ENCODE data around the gene MRPL48. TPM values are rescaled to one million over a fixed set of nuclear protein-coding genes. Genes with fewer than 3 reads are reported as not detected.
"Not testable (repeated sequence)": the region's sequence is repeated elsewhere in the genome, so short reads cannot be mapped to it uniquely, and the experiment has no call there.

Gene MRPL48
- total RNA-seq: 19.8 TPM

GRCh38 chr11:73787643-73788558 lies at the start of gene MRPL48:
Gene MRPL48, plus strand, starts transcription at chr11:73787874. Its CDS starts 98 bp downstream, at chr11:73787972.
- DNase-seq: peak; percentile 96

DNA sequence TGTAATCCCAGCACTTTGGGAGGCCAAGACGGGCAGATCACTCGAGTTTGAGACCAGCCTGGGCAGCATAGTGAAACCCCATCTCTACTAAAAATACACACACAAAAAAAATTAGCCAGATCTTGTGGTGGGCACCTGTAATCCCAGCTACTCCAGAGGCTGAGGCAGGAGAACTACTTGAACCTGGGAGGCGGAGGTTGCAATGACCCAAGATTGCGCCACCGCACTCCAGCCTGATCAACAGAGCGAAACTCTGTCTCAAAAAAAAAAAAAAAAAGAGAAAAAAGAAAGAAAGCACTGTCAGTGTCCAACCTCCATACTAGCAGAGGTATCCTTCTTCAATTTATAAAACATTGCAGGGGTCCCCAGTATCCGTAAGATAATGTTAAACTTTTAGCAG lies 44.6 kb upstream of the MRPL48 start:
- DNase-seq: no peak

- DNase-seq: no peak
These were observed 41.0 kb upstream of the MRPL48 start for GRCh38 chr11:73746701-73747100.

GRCh38 chr11:73747762-73748161 lies 39.9 kb upstream of the MRPL48 start:
- DNase-seq: no peak

DNA sequence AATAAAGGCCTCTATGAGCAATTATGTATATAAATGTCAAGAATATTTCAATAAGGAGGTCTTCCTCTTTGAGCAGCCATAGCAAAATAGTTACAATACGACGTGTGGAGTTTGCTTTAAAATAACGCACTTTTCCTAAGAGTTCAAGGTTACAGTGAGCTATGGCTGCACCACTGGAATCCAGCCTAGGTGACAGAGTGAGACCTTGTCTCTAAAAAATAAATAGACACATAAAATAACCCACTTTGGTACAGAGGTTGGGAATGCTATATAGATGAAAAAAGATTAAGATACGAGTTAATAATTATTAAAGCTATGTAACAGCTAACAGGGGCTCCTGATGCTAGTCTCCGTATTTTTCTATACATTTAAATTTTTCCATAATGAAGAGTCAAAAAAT lies 39.4 kb upstream of the MRPL48 start:
- DNase-seq: no peak

DNA sequence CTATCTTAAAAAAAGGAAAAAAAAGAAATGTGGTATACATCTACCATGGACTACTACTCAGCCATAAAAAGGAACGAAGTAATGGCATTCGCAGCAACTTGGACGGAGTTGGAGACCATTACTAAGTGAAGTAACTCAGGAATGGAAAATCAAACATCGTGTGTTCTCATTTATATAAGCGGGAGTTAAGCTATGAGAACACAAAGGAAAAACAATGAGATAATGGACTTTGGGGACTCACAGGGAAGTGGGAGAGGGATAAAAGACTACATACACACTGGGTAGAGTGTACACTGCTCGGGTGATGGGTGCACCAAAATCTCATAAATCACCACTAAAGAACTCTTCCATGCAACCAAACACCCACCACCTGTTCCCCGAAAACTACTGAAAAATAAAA lies 38.6 kb upstream of the MRPL48 start:
- DNase-seq: no peak

DNA sequence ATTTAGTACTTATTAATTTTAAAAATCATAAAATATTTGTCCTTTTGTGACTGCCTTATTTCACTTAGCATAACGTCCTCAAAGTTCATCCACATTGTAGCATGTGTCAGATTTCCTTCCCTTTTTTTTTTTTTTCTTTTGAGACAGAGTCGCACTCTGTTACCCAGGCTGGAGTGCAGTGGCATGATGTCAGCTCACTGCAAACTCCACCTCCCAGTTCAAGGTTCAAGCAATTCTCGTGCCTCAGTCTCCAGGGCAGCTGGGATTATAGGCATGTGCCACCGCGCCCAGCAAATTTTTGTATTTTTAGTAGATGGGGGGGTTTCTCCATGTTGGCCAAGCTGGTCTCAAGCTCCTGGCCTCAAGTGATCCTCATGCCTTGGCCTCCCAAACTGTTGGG lies 37.4 kb upstream of the MRPL48 start:
- no peak for DNase-seq

DNA sequence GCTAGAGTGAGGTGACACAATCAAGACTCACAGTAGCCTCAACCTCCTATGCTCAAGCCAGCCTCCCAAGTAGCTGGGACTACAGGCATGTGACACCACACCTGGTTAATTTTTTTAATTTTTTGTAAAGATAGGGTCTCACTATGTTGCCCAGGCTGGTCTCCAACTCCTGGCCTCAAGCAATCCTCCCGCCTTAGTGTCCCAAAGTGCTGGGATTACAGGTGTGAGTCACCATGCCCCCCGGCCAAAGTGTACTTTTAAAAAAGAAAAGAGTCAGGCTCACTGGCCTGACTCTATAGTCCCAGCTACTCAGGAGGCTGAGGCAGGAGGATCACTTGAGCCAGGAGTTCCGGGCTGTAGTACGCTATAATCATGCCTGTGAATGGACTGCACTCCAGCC lies 36.8 kb upstream of the MRPL48 start:
- not testable (repeated sequence) for DNase-seq

DNA sequence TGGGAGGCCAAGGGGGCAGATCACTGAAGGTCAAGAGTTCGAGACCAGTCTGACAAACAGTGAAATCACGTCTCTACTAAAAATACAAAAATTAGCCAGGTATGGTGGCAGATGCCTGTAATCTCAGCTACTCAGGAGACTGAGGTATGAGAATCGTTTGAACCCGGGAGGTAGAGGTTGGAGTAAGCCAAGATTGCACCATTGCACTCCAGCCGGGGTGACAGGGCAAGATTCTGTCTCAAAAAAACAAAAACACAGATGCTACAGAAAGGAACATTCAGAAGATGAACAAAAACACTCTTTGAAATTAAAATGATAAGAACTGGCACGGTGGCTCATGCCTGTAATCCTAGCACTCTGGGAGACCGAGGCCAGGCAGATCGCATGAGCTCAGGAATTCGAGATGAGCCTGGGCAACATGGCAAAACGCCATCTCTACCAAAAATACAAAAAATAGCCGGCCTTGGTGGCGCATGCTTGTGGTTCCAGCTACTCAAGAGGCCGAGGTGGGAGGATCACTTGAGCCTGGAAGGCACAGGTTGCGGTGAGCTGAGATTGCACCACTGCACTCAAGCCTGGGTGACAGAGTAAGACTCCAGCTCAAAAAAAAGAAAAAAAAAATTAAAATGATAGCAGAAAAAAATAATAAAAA lies 35.3 kb upstream of the MRPL48 start:
- no peak for DNase-seq

- DNase-seq: no peak
These were observed 34.8 kb upstream of the MRPL48 start for GRCh38 chr11:73752903-73753302.

DNA sequence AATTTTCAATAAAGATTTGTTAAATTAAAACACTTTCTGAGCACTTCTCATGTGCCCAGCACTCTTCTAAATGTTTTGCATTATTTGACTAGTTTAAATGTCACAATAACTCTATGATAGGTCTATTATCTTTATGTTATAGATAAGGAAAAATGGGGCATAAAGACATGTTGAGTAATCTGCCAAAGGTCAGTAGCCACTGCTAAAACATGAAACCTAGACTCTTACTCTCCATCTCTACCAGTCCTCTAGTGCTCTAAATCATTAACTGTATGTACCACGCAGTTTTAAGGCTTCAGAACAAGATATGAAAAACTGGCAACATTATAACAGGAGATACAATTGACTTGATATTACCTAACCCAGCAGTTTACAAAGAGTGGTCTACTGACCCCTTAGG lies 33.7 kb upstream of the MRPL48 start:
- DNase-seq: no peak

DNA sequence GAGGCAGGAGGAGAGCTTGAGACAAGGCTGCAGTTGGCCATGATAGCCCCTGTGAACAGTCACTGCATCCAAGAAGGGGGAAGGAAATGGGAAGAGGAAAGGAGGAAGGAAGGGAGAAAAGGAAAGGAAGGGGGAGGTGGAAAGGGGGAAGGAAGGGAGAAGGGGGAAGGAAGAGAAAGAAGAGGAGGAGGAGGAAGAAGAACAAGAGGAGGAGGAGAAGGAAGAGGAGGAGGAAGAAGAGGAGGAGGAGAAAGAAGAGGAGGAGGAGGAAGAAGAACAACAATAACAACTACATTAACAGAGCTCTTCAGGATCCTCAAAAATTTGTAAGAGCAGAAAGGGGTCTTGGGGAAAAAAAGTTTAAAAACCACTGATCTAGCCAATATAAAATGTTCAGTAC lies 32.0 kb upstream of the MRPL48 start:
- DNase-seq: no peak

GRCh38 chr11:73757598-73757997 lies 30.1 kb upstream of the MRPL48 start:
- DNase-seq: no peak

GRCh38 chr11:73758451-73758850 lies 29.2 kb upstream of the MRPL48 start:
- DNase-seq: no peak

GRCh38 chr11:73759610-73760134 lies 28.0 kb upstream of the MRPL48 start:
- peak; percentile 51 for DNase-seq

GRCh38 chr11:73760135-73760678 lies 27.5 kb upstream of the MRPL48 start:
- DNase-seq: peak; percentile 67

- DNase-seq: peak; percentile 100
These were observed 26.8 kb upstream of the MRPL48 start, which contains the start of gene RAB6A for GRCh38 chr11:73760679-73761402. Gene RAB6A, minus strand, starts transcription at chr11:73761074. Its CDS starts 439 bp downstream, at chr11:73760635.

DNA sequence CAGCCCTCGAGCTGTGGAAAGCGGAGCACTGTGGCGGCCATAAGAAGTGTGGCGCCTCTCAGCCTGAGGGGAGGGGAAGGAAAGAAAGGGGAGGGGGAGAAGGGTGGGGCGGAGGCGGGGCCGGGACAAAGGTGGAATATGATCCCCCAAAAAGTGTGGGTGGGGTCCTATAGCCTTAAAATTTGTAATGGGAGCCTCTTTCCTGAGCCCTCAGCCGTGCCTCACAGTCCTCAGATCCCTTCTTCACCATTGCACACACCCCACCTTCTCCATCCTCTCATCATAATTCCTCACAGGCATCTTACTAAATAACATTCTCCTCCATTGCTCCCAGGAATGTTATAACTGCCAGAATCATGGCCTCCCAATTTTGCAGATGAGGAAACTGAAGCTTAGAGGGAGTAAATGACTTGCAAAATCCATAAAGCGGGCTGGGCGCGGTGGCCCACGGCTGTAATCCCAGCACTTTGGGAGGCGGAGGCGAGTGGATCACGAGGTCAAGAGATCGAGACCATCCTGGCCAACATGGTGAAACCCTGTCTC lies 26.2 kb upstream of the MRPL48 start:
- no peak for DNase-seq

DNA sequence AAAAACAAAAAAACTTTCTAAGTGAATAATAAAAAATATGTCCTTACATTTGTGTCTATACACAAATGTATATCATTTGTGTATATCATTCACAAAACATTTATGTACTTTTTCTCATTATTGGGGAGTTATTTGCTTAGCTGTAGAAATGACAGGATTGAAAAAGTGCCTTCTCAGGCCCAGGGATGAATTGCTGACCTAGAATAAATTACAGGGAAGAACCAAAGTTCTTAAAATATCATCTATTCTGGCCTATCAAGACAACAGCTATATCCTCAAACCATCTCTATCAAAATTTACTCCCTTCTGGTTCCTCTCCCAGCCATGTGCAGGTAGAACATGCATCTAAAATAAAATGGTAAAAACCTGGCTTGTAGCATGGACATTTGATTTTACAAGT lies 24.9 kb upstream of the MRPL48 start:
- DNase-seq: no peak

- no peak for DNase-seq
These were observed 20.9 kb upstream of the MRPL48 start for GRCh38 chr11:73766763-73767162.

DNA sequence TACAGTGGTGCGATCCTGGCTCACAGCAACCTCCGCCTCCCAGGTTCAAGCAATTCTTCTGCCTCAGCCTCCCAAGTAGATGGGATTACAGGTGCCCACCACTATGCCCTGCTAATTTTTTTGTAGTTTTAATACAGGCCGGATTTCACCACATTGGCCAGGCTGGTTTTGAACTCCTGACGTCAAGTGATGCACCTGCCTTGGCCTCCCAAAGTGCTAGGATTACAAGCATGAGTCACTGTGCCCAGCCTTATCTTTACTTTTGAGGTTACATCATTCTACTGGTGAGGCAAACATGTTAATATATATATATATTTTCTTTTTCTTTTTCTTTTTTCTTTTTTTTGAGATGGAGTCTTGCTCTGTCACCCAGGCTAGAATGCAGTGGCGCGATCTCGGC lies 16.9 kb upstream of the MRPL48 start:
- not testable (repeated sequence) for DNase-seq

Measured in tongue (tissue), 2 donors.